A549 (cell line): ENCODE measurements around the gene CAPZA1. TPM values are rescaled to one million over a fixed set of nuclear protein-coding genes. Genes with fewer than 3 reads are reported as not detected.

ENCODE experiments used
- ATAC-seq, 2 experiments: fragments of 200-7000 bp in 1 of 2; fragments of >200 bp in 1 of 2; cut with Nextera tagmentation in 1 of 2; cut with Tn5 transposase in 1 of 2; 3 replicates each; pipeline versions ENCODE4 v1.8.0 to v1.9.1; 2018 to 2020; ENCODE audit warnings: mild to moderate bottlenecking in 1 of 2, moderate library complexity in 1 of 2
- CTCF ChIA-PET: fragments of 300-600 bp; sonication (Branson Sonifier 250); formaldehyde crosslinking; extraction: SDS; loops from one replicate; lab custom pipeline; 2021; ENCODE audit warnings: antibody characterized with exemption, inconsistent platforms; lab: Yijun Ruan, JAX
- POLR2A ChIA-PET: fragments of 350-600 bp; formaldehyde crosslinking; extraction: SDS; loops from one replicate; lab custom pipeline; 2021; ENCODE audit warnings: antibody characterized with exemption, inconsistent platforms; lab: Yijun Ruan, JAX
- DNase-seq, 2 experiments: peaks; one replicate each; pipeline versions ENCODE4 v3.0.0 to v3.0.0-alpha.2; 2011 to 2016; ENCODE audit warnings: low read depth in 1 of 2, low spot score in 1 of 2
- FAIRE-seq: peaks from 2 replicates; lab custom pipeline; 2011; peaks lifted over from hg19 to GRCh38; lab: Jason Lieb, UNC
- H3K27ac ChIP-seq, 2 experiments: fragments of >200 bp; sonication (Bioruptor Twin); formaldehyde crosslinking; 3 replicates each; pipeline ENCODE4 v1.5.1; 2016 to 2017
- H3K4me1 ChIP-seq: fragments of >200 bp; sonication (Bioruptor Twin); formaldehyde crosslinking; 3 replicates; pipeline ENCODE4 v1.6.1; 2016
- H3K4me2 ChIP-seq: fragments of >200 bp; sonication (Bioruptor Twin); formaldehyde crosslinking; 3 replicates; pipeline ENCODE4 v1.6.1; 2016
- H3K4me3 ChIP-seq: fragments of >200 bp; sonication (Bioruptor Twin); formaldehyde crosslinking; 3 replicates; pipeline ENCODE4 v1.5.1; 2016
- H3K9me3 ChIP-seq: fragments of >200 bp; sonication (Bioruptor Twin); formaldehyde crosslinking; 3 replicates; pipeline ENCODE4 v1.6.1; 2016
- BHLHE40 ChIP-seq: IDR thresholded peaks from 2 replicates; pipeline ENCODE4 v1.6.1; 2012; ENCODE audit warnings: low read depth, low read length, inconsistent platforms
- EHF ChIP-seq: fragments of 250-450 bp; sonication (Bioruptor Pico); IDR thresholded peaks from 2 replicates; pipeline ENCODE4 v1.5.0; 2020; ENCODE audit warnings: mild to moderate bottlenecking
- MAFK ChIP-seq: fragments of 450-650 bp; IDR thresholded peaks from 2 replicates; pipeline ENCODE4 v1.6.1; 2014; ENCODE audit not compliant: partially characterized antibody
- POLR2A ChIP-seq: IDR thresholded peaks from 2 replicates; pipeline ENCODE4 v1.6.1; 2012; ENCODE audit warnings: mild to moderate bottlenecking, low read length
- POLR2AphosphoS2 ChIP-seq: conservative IDR thresholded peaks from 2 replicates; pipeline ENCODE4 v1.6.1; 2012; ENCODE audit warnings: low read length, improper control_type of control experiment, inconsistent platforms
- RCOR1 ChIP-seq: fragments of 150-350 bp; IDR thresholded peaks from 2 replicates; pipeline ENCODE4 v1.6.1; 2014; ENCODE audit warnings: antibody characterized with exemption, low read length, low read depth
- SREBF2 ChIP-seq: fragments of 450-650 bp; IDR thresholded peaks from 2 replicates; pipeline ENCODE4 v1.6.1; 2014; ENCODE audit warnings: mild to moderate bottlenecking, moderate library complexity
- TP53 ChIP-seq: fragments of 250-450 bp; sonication (Bioruptor Pico); IDR thresholded peaks from 2 replicates; pipeline ENCODE4 v1.5.0; 2021; ENCODE audit warnings: mild to moderate bottlenecking, moderate library complexity
- ZC3H11A ChIP-seq: fragments of 450-650 bp; IDR thresholded peaks from 2 replicates; pipeline ENCODE4 v1.6.1; 2014; ENCODE audit warnings: antibody characterized with exemption, mild to moderate bottlenecking
- ZFP36 ChIP-seq: fragments of 450-650 bp; IDR thresholded peaks from 2 replicates; pipeline ENCODE4 v1.6.1; 2014; ENCODE audit warnings: borderline replicate concordance; ENCODE audit not compliant: partially characterized antibody
- WGBS: methylation state at CpG from one replicate; pipeline ENCODE4 v1.1.6; 2017; ENCODE audit errors: missing lambda C conversion rate; 5-methylcytosine and 5-hydroxymethylcytosine counted together
- polyA plus RNA-seq, 4 experiments: library from polyadenylated mRNA; depleted of rRNA in 3 of 4; stranded (reverse); fragments of >200 nt; fragmentation: RNase III in 1 of 4; extraction: RNeasy Plus Mini Kit Qiagen cat#74134 plus additional on column Dnase treatment in 1 of 4; gene quantifications; 2 replicates in 3 of 4; 3 replicates in 1 of 4; pipeline ENCODE4 v1.2.3, GENCODE V29; 2011 to 2017
- small RNA-seq, 6 experiments: library from RNA; depleted of rRNA; stranded (forward); fragments of <200 nt; gene quantifications; one replicate each; pipeline ENCODE3, GENCODE V24; 2012
- TF ChIP-seq, protein P1 (sequence below): fragments of >200 bp; sonication (Bioruptor Twin); formaldehyde crosslinking; IDR thresholded peaks from 2 replicates; pipeline ENCODE4 v1.6.1; 2016

Gene CAPZA1
- polyA plus RNA-seq, 2 of the 4 experiments (the other 2 are of a cell fraction), result 103 to 136 TPM

GRCh38 chr1:112720800-112721199 is 101.2 kb downstream of the CAPZA1 start:
- Histone ChIP-seq H3K4me3 (no peak overlapping the region), H3K4me2 (no peak overlapping the region), H3K27ac (no peak overlapping the region), H3K9me3 (no peaks in the 10 kb centered on the region), H3K4me1 (no peaks in the 10 kb centered on the region)
- ATAC-seq (no peak), FAIRE-seq (no peak), DNase-seq (no peak)
- POLR2A ChIA-PET, result no interaction called here
- WGBS, result 17% methylated on average over 3 of the region's 3 CpGs
- CTCF ChIA-PET, result interaction anchor here (1.8 to 18.0 kb wide), 4 partner anchors 9 to 322 kb away, joined by 6 to 576 read pairs (median 18); no protein-coding TSS in a partner anchor
- TF ChIP-seq POLR2AphosphoS2 (no peak), ZC3H11A (no peak), SREBF2 (no peak), TP53 (CRISPR knock-in tag) (no peak), MAFK (no peak), ZFP36 (no peak), EHF (CRISPR knock-in tag) (no peak), POLR2A (no peak), BHLHE40 (no peak), RCOR1 (no peak)
- TF ChIP-seq, protein P1, sequence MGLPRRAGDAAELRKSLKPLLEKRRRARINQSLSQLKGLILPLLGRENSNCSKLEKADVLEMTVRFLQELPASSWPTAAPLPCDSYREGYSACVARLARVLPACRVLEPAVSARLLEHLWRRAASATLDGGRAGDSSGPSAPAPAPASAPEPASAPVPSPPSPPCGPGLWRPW, result no peak
- TF ChIP-seq, all 56 proteins: peak for 0

Small RNA genes lying within 50 kb of the gene (small RNA-seq; reads per million reads assigned to genes)
- 0 to 0.43 (median 0) reads per million in 6 experiments for gene RNU7-70P

Other genes with a start within 250 kb of the CAPZA1 start
- gene CTTNBP2NL, start 223.6 kb upstream of the CAPZA1 start, polyA plus RNA-seq (2011; rRNA removed), result 7.3 and 8.7 TPM in 2 replicates
- 4.9 to 5.8 TPM (median 5.8 TPM) in 3 replicates for gene CTTNBP2NL, start 223.6 kb upstream of the CAPZA1 start, polyA plus RNA-seq (2017; fragmentation: RNase III; extraction: RNeasy Plus Mini Kit Qiagen cat#74134 plus additional on column Dnase treatment)
- gene WNT2B, start 110.9 kb upstream of the CAPZA1 start, polyA plus RNA-seq (2011; rRNA removed), result 0.26 and 0.37 TPM in 2 replicates
- 0.21 to 0.32 TPM (median 0.28 TPM) in 3 replicates for gene WNT2B, start 110.9 kb upstream of the CAPZA1 start, polyA plus RNA-seq (2017; fragmentation: RNase III; extraction: RNeasy Plus Mini Kit Qiagen cat#74134 plus additional on column Dnase treatment)
- gene ST7L, start 691 bp upstream of the CAPZA1 start, polyA plus RNA-seq (2011; rRNA removed), result 10.5 and 12.0 TPM in 2 replicates
- gene ST7L, start 691 bp upstream of the CAPZA1 start, polyA plus RNA-seq (2017; fragmentation: RNase III; extraction: RNeasy Plus Mini Kit Qiagen cat#74134 plus additional on column Dnase treatment), result 10.2 to 10.8 TPM (median 10.3 TPM) in 3 replicates
- gene MOV10, start 54.8 kb downstream of the CAPZA1 start, polyA plus RNA-seq (2011; rRNA removed), result 27.3 and 28.3 TPM in 2 replicates
- 34.5 to 37.4 TPM (median 37.3 TPM) in 3 replicates for gene MOV10, start 54.8 kb downstream of the CAPZA1 start, polyA plus RNA-seq (2017; fragmentation: RNase III; extraction: RNeasy Plus Mini Kit Qiagen cat#74134 plus additional on column Dnase treatment)
- gene RHOC, start 87.3 kb downstream of the CAPZA1 start, polyA plus RNA-seq (2011; rRNA removed), result 255 and 321 TPM in 2 replicates
- gene RHOC, start 87.3 kb downstream of the CAPZA1 start, polyA plus RNA-seq (2017; fragmentation: RNase III; extraction: RNeasy Plus Mini Kit Qiagen cat#74134 plus additional on column Dnase treatment), result 278 to 298 TPM (median 296 TPM) in 3 replicates
- gene PPM1J, start 95.5 kb downstream of the CAPZA1 start, polyA plus RNA-seq (2011; rRNA removed), result 0.62 and 0.66 TPM in 2 replicates
- gene PPM1J, start 95.5 kb downstream of the CAPZA1 start, polyA plus RNA-seq (2017; fragmentation: RNase III; extraction: RNeasy Plus Mini Kit Qiagen cat#74134 plus additional on column Dnase treatment), result 0.32 to 0.51 TPM (median 0.33 TPM) in 3 replicates